SK-N-MC (cell line): Measurements from ENCODE around the gene CCDC152.

Experiments
- DNase-seq: peaks from one replicate; pipeline ENCODE4 v3.0.0-alpha.2; 2011; ENCODE audit warnings: low read depth, low spot score
- H3K27ac ChIP-seq: fragments of 200-600 bp; sonication (generic); 2 replicates; pipeline ENCODE4 v1.5.1; 2016; ENCODE audit warnings: mixed run types
- H3K36me3 ChIP-seq: fragments of 200-600 bp; sonication (generic); 2 replicates; pipeline ENCODE4 v1.6.1; 2017; ENCODE audit warnings: antibody characterized with exemption, low read length, mixed read lengths; ENCODE audit not compliant: insufficient read depth
- H3K4me3 ChIP-seq: fragments of 200-600 bp; sonication (generic); 2 replicates; pipeline ENCODE4 v1.5.1; 2016
- H3K9ac ChIP-seq: fragments of 200-600 bp; sonication (generic); 2 replicates; pipeline ENCODE4 v1.8.0; 2017; ENCODE audit warnings: mixed run types, mixed read lengths; ENCODE audit not compliant: insufficient read length
- H3K9me3 ChIP-seq: fragments of 200-600 bp; sonication (generic); 2 replicates; pipeline ENCODE4 v1.6.1; 2017; ENCODE audit warnings: low read depth, mild to moderate bottlenecking, antibody characterized with exemption, low read length, moderate library complexity, mixed read lengths
- EZH2 ChIP-seq: fragments of 200-600 bp; sonication (generic); IDR thresholded peaks from one replicate; pipeline ENCODE4 v1.6.1; 2017; ENCODE audit warnings: antibody characterized with exemption
- FOXP2 ChIP-seq: optimal IDR thresholded peaks from 2 replicates; pipeline ENCODE3; 2011; ENCODE audit warnings: mild to moderate bottlenecking, moderate library complexity; ENCODE audit not compliant: insufficient read depth; ENCODE audit errors: extremely low read length, control extremely low read depth
- POLR2AphosphoS5 ChIP-seq: IDR thresholded peaks from 2 replicates; pipeline ENCODE4 v1.6.1; 2012; ENCODE audit warnings: mild to moderate bottlenecking, low read depth, low read length, borderline replicate concordance

CCDC152 gene

GRCh38 chr5:42745426-42745825 lies 11.2 kb upstream of the CCDC152 start:
- no peak for TF ChIP-seq POLR2AphosphoS5
- TF ChIP-seq EZH2, result no peak
- TF ChIP-seq FOXP2, result no peak
- H3K9me3 ChIP-seq, result no peaks in the 10 kb centered on the region
- H3K36me3 ChIP-seq, result no peaks in the 10 kb centered on the region

GRCh38 chr5:42745856-42746255 lies 10.8 kb upstream of the CCDC152 start:
- DNase-seq, result no peak
- no peak overlapping the region for H3K4me3 ChIP-seq
- no peak overlapping the region for H3K9ac ChIP-seq
- no peaks in the 10 kb centered on the region for H3K9me3 ChIP-seq
- TF ChIP-seq EZH2 (no peak), FOXP2 (no peak)
- H3K36me3 ChIP-seq, result no peaks in the 10 kb centered on the region
- no peak overlapping the region for H3K27ac ChIP-seq

More at GRCh38 chr5:42745426-42745825, 11.2 kb upstream of the CCDC152 start:
- no peak overlapping the region for H3K4me3 ChIP-seq
- no peak overlapping the region for H3K9ac ChIP-seq
- DNase-seq, result no peak
- H3K27ac ChIP-seq, result no peak overlapping the region

GRCh38 chr5:42749020-42749419 lies 7.6 kb upstream of the CCDC152 start:
- DNase-seq, result no peak
- Histone ChIP-seq H3K36me3 (no peaks in the 10 kb centered on the region), H3K9me3 (no peaks in the 10 kb centered on the region), H3K4me3 (no peak overlapping the region), H3K27ac (no peak overlapping the region), H3K9ac (no peak overlapping the region)
- TF ChIP-seq POLR2AphosphoS5 (no peak), EZH2 (no peak), FOXP2 (no peak)

GRCh38 chr5:42750507-42750906 lies 6.1 kb upstream of the CCDC152 start:
- Histone ChIP-seq H3K4me3 (no peak overlapping the region), H3K9me3 (no peaks in the 10 kb centered on the region), H3K27ac (no peak overlapping the region), H3K36me3 (no peaks in the 10 kb centered on the region), H3K9ac (no peak overlapping the region)
- DNase-seq, result no peak
- no peak for TF ChIP-seq FOXP2
- no peak for TF ChIP-seq POLR2AphosphoS5
- TF ChIP-seq EZH2, result no peak

GRCh38 chr5:42751044-42751443 lies 5.6 kb upstream of the CCDC152 start:
- H3K4me3 ChIP-seq, result no peak overlapping the region
- DNase-seq, result no peak
- H3K36me3 ChIP-seq, result no peaks in the 10 kb centered on the region
- TF ChIP-seq POLR2AphosphoS5, result no peak
- no peak for TF ChIP-seq EZH2
- no peak for TF ChIP-seq FOXP2
- H3K9me3 ChIP-seq, result no peaks in the 10 kb centered on the region
- H3K27ac ChIP-seq, result no peak overlapping the region
- H3K9ac ChIP-seq, result no peak overlapping the region

GRCh38 chr5:42753099-42753498 lies 3.5 kb upstream of the CCDC152 start:
- TF ChIP-seq FOXP2, result no peak
- TF ChIP-seq EZH2, result no peak
- no peak for TF ChIP-seq POLR2AphosphoS5
- DNase-seq, result no peak
- no peaks in the 10 kb centered on the region for H3K9me3 ChIP-seq
- no peak overlapping the region for H3K4me3 ChIP-seq
- H3K36me3 ChIP-seq, result no peaks in the 10 kb centered on the region
- H3K27ac ChIP-seq, result no peak overlapping the region
- H3K9ac ChIP-seq, result no peak overlapping the region

GRCh38 chr5:42759456-42759855 lies 2.8 kb downstream of the CCDC152 start:
- H3K9ac ChIP-seq, result no peak overlapping the region
- no peak overlapping the region for H3K27ac ChIP-seq
- H3K36me3 ChIP-seq, result peaks cover 48% of the 10 kb centered on the region
- no peak for DNase-seq
- no peak for TF ChIP-seq FOXP2
- no peak for TF ChIP-seq EZH2
- no peak for TF ChIP-seq POLR2AphosphoS5
- no peak overlapping the region for H3K4me3 ChIP-seq
- no peaks in the 10 kb centered on the region for H3K9me3 ChIP-seq

GRCh38 chr5:42760426-42760825 lies 3.8 kb downstream of the CCDC152 start:
- Histone ChIP-seq H3K9ac (no peak overlapping the region), H3K9me3 (no peaks in the 10 kb centered on the region), H3K36me3 (peaks cover 57% of the 10 kb centered on the region), H3K4me3 (no peak overlapping the region), H3K27ac (no peak overlapping the region)
- no peak for DNase-seq
- no peak for TF ChIP-seq EZH2
- no peak for TF ChIP-seq FOXP2
- no peak for TF ChIP-seq POLR2AphosphoS5

GRCh38 chr5:42761791-42762190 lies 5.2 kb downstream of the CCDC152 start:
- H3K9me3 ChIP-seq, result no peaks in the 10 kb centered on the region
- peaks cover 59% of the 10 kb centered on the region for H3K36me3 ChIP-seq
- DNase-seq, result no peak
- H3K9ac ChIP-seq, result no peak overlapping the region
- TF ChIP-seq FOXP2 (no peak), POLR2AphosphoS5 (no peak), EZH2 (no peak)
- no peak overlapping the region for H3K27ac ChIP-seq
- no peak overlapping the region for H3K4me3 ChIP-seq
